K562 (cell line): ENCODE results near the gene ATRIP. TPM values are rescaled to one million over a fixed set of nuclear protein-coding genes. Genes with fewer than 3 reads are reported as not detected.

Source experiments
- ATAC-seq: fragments of 200-7000 bp; cut with Tn5 transposase; 3 replicates; pipeline ENCODE4 v1.9.1; 2020; ENCODE audit warnings: moderate library complexity
- BruUV-seq: library from RNA; stranded (reverse); fragments of 400-500 nt; replicated peaks from 2 replicates; lab custom pipeline; 2021; lab: Mats Ljungman, UMichigan
- CTCF ChIA-PET: fragments of 300-600 bp; formaldehyde crosslinking; extraction: SDS; loops from one replicate; lab custom pipeline; 2021; ENCODE audit warnings: low intra/inter-chr PET ratio; lab: Yijun Ruan, JAX
- POLR2A ChIA-PET: fragments of 300-600, 350-650 bp; sonication (Branson Sonifier 250); formaldehyde crosslinking; extraction: SDS; loops from one replicate; lab custom pipeline; 2021; ENCODE audit warnings: antibody characterized with exemption, inconsistent platforms; lab: Yijun Ruan, JAX
- DNase-seq, 4 experiments: peaks; one replicate each; pipeline versions ENCODE4 v3.0.0 to v3.0.0-alpha.2; 2011 to 2018; ENCODE audit warnings: low spot score in 3 of 4, mixed read lengths in 3 of 4; ENCODE audit errors: extremely low read depth in 1 of 4
- FAIRE-seq: peaks from 2 replicates; lab custom pipeline; 2011; peaks lifted over from hg19 to GRCh38; lab: Jason Lieb, UNC
- H2AFZ ChIP-seq: 2 replicates; pipeline ENCODE4 v1.6.0; 2011; ENCODE audit warnings: low read depth, low read length, control low read depth, inconsistent platforms
- H3K27ac ChIP-seq: fragments of 200-600 bp; 3 replicates; pipeline ENCODE4 v1.8.0; 2011; ENCODE audit warnings: low read depth, mild to moderate bottlenecking, control low read depth, inconsistent platforms, low read length, moderate library complexity, mixed read lengths; ENCODE audit errors: extremely low read depth
- H3K27me3 ChIP-seq, 2 experiments: fragments of 300-600 bp in 1 of 2; 2 replicates in 1 of 2; 3 replicates in 1 of 2; pipeline versions ENCODE4 v1.6.0 to v1.8.0; 2011; ENCODE audit warnings: inconsistent platforms in 2 of 2, low read length in 2 of 2, mild to moderate bottlenecking in 1 of 2, mixed read lengths in 1 of 2, moderate library complexity in 1 of 2; ENCODE audit not compliant: control insufficient read depth in 2 of 2, insufficient read depth in 2 of 2
- H3K36me3 ChIP-seq: fragments of 300-600 bp; 3 replicates; pipeline ENCODE4 v1.8.0; 2011; ENCODE audit warnings: mild to moderate bottlenecking, low read length, inconsistent platforms; ENCODE audit not compliant: control insufficient read depth, insufficient read depth
- H3K4me1 ChIP-seq, 2 experiments: fragments of 200-600 bp in 1 of 2; replicated peaks in 1 of 2; 2 replicates in 1 of 2; 3 replicates in 1 of 2; pipeline versions ENCODE4 v1.5.1 to v1.8.0; 2011; ENCODE audit warnings: inconsistent platforms in 2 of 2, low read length in 2 of 2, mild to moderate bottlenecking in 1 of 2, mixed read lengths in 1 of 2, moderate library complexity in 1 of 2; ENCODE audit not compliant: control insufficient read depth in 2 of 2, insufficient read depth in 2 of 2
- H3K4me2 ChIP-seq: 2 replicates; pipeline ENCODE4 v1.6.1; 2011; ENCODE audit warnings: low read length, control low read depth, inconsistent platforms, mixed read lengths; ENCODE audit not compliant: insufficient read depth
- H3K4me3 ChIP-seq: fragments of 200-600 bp; sonication (generic), shearing (Covaris generic); 2 replicates; pipeline ENCODE4 v1.5.1; 2016; ENCODE audit warnings: control low read depth, inconsistent platforms
- H3K79me2 ChIP-seq: fragments of 200-600 bp; 3 replicates; pipeline ENCODE4 v1.8.0; 2011; ENCODE audit warnings: low read length, inconsistent platforms; ENCODE audit not compliant: control insufficient read depth, insufficient read depth
- H3K9ac ChIP-seq, 2 experiments: 2 replicates each; pipeline versions ENCODE4 v1.6.0 to v1.6.1; 2011; ENCODE audit warnings: low read depth in 2 of 2, low read length in 2 of 2, control low read depth in 1 of 2, inconsistent platforms in 1 of 2, mild to moderate bottlenecking in 1 of 2, mixed read lengths in 1 of 2; ENCODE audit not compliant: insufficient read depth in 1 of 2
- H3K9me1 ChIP-seq: one replicate; pipeline ENCODE4 v1.6.0; 2011; ENCODE audit warnings: inconsistent platforms, mild to moderate bottlenecking, low read length, moderate library complexity; ENCODE audit not compliant: control insufficient read depth, insufficient read depth
- H3K9me3 ChIP-seq: replicated peaks from 2 replicates; pipeline ENCODE4 v1.5.1; 2011; ENCODE audit warnings: low read depth, low read length, inconsistent platforms; ENCODE audit not compliant: control insufficient read depth, insufficient read depth
- H4K20me1 ChIP-seq: replicated peaks from 2 replicates; pipeline ENCODE4 v1.6.1; 2011; ENCODE audit warnings: low read length, inconsistent platforms, mixed read lengths; ENCODE audit not compliant: control insufficient read depth, insufficient read depth
- ARNT ChIP-seq, 2 experiments: fragments of 450-650 bp; IDR thresholded peaks; 2 replicates each; pipeline ENCODE4 v1.6.1; 2016; ENCODE audit warnings: mild to moderate bottlenecking in 1 of 2
- FOS ChIP-seq: IDR thresholded peaks from 3 replicates; pipeline ENCODE4 v1.6.1; 2011; ENCODE audit not compliant: insufficient read length; ENCODE audit errors: extremely low read depth
- HDAC2 ChIP-seq: fragments of 450-650 bp; IDR thresholded peaks from 2 replicates; pipeline ENCODE4 v1.6.1; 2016; ENCODE audit warnings: mild to moderate bottlenecking
- NFXL1 ChIP-seq: fragments of 450-650 bp; formaldehyde crosslinking; IDR thresholded peaks from 2 replicates; pipeline ENCODE4 v1.4.0; 2021; ENCODE audit warnings: mild to moderate bottlenecking
- POLR3G ChIP-seq: IDR thresholded peaks from 2 replicates; pipeline ENCODE4 v1.6.1; 2011; ENCODE audit not compliant: insufficient read length, insufficient replicate concordance; ENCODE audit errors: extremely low read depth
- RCOR1 ChIP-seq, 2 experiments: IDR thresholded peaks; 2 replicates each; pipeline ENCODE4 v1.6.1; 2012; ENCODE audit warnings: low read depth in 2 of 2, low read length in 2 of 2, borderline replicate concordance in 1 of 2, improper control_type of control experiment in 1 of 2
- SOX6 ChIP-seq: fragments of 450-650 bp; IDR thresholded peaks from 2 replicates; pipeline ENCODE4 v1.6.1; 2014; ENCODE audit warnings: mild to moderate bottlenecking
- ZNF3 ChIP-seq: fragments of 250-450 bp; sonication (Bioruptor Pico); IDR thresholded peaks from 2 replicates; pipeline ENCODE4 v1.5.0; 2021; ENCODE audit warnings: mild to moderate bottlenecking, moderate library complexity
- WGBS: fragments of 100-300 bp; shearing (Covaris generic); methylation state at CpG from one replicate; pipeline ENCODE4 v1.1.6; 2016; ENCODE audit warnings: low coverage, mixed read lengths; ENCODE audit not compliant: insufficient coverage; ENCODE audit errors: missing lambda C conversion rate; 5-methylcytosine and 5-hydroxymethylcytosine counted together
- in situ Hi-C: fragments of 300-500 bp; cut with MboI; formaldehyde crosslinking; loops from 4 replicates; pipeline ENCODE4 v1.15.0; 2018; ENCODE audit warnings: inconsistent platforms, mixed read lengths
- intact Hi-C: fragments of 100-400 bp; cut with micrococcal nuclease; formaldehyde crosslinking; loops from 2 replicates; pipeline ENCODE4 v1.14.2; 2022
- polyA plus RNA-seq, 8 experiments: library from polyadenylated mRNA; depleted of rRNA in 4 of 8; stranded (reverse) in 5 of 8; unstranded in 3 of 8; fragments of >200 nt; fragmentation: Nextera tagmentation in 2 of 8; fragmentation: Illumina TruSeq in 1 of 8; extraction: Ambion mirVana in 2 of 8; extraction: Trizol in 1 of 8; gene quantifications; 2 replicates each; pipeline versions ENCODE4 v1.2.1 to v1.2.3, GENCODE V29; 2011 to 2014; ENCODE audit warnings: inconsistent platforms in 1 of 8, missing spikeins in 1 of 8
- total RNA-seq, 7 experiments: library from RNA; depleted of rRNA in 6 of 7; stranded (reverse); fragments of >200 nt in 6 of 7; fragmentation: Illumina TruSeq in 2 of 7; extraction: Trizol in 2 of 7; gene quantifications; 2 replicates each; pipeline versions ENCODE4 v1.2.1 to v1.2.3, GENCODE V29; 2011 to 2021; ENCODE audit warnings: low replicate concordance in 1 of 7
- TF ChIP-seq, protein P1 (sequence below): fragments of 450-650 bp; IDR thresholded peaks from one replicate; pipeline ENCODE4 v1.6.1; 2018; ENCODE audit warnings: mild to moderate bottlenecking, moderate library complexity; ENCODE audit not compliant: partially characterized antibody
- TF ChIP-seq, protein P2 (sequence below): sonication (generic); formaldehyde crosslinking; IDR thresholded peaks from 2 replicates; pipeline ENCODE4 v1.8.0; 2022; ENCODE audit warnings: missing genetic modification reagents, mild to moderate bottlenecking, borderline replicate concordance
- TF ChIP-seq, protein P3 (sequence below): fragments of 250-450 bp; sonication (Bioruptor Pico); IDR thresholded peaks from 2 replicates; pipeline ENCODE4 v1.5.1; 2021; ENCODE audit warnings: mild to moderate bottlenecking

Gene ATRIP
- total and polyA plus RNA-seq, 9 of the 15 experiments (the other 6 are each of a cell fraction or from before 2014, with no cell fraction given) = 1.7 to 15.7 (median 10.5) TPM

DNA sequence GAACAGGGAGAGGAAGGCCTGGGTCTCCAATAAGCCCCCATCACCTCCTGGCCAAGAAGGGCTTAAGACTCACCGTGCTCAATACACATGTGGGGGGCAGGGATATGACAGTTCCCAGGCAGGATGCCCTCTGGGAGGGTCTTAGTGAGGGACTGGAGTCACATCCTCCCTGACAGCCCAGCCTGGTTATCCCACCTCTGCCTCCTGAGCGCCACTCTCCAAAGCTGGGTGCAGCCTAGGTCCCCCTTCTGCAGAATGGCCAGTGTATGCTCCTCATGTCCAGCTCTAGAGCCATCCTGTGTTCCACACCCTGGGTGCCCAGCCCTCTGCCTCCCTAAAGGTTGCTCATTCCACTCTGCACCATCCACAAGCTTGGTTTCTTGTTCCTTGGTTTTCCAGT, 58.6 kb downstream of the ATRIP start:
- ATAC-seq (no peak), FAIRE-seq (no peak), DNase-seq (no peak)
- H3K9me3 ChIP-seq = no peaks in the 10 kb centered on the region
- BruUV-seq = no TSS peak
- CTCF ChIA-PET = no interaction called here
- H3K9ac ChIP-seq = no peak overlapping the region
- TF ChIP-seq ARNT (IDR thresholded peaks at IDR 0.05) = no peak
- TF ChIP-seq, protein P1, sequence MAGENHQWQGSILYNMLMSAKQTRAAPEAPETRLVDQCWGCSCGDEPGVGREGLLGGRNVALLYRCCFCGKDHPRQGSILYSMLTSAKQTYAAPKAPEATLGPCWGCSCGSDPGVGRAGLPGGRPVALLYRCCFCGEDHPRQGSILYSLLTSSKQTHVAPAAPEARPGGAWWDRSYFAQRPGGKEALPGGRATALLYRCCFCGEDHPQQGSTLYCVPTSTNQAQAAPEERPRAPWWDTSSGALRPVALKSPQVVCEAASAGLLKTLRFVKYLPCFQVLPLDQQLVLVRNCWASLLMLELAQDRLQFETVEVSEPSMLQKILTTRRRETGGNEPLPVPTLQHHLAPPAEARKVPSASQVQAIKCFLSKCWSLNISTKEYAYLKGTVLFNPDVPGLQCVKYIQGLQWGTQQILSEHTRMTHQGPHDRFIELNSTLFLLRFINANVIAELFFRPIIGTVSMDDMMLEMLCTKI = no peak
- TF ChIP-seq ZNF3 (CRISPR knock-in tag) = no peak
- no peak for TF ChIP-seq POLR3G
- TF ChIP-seq, protein P2, sequence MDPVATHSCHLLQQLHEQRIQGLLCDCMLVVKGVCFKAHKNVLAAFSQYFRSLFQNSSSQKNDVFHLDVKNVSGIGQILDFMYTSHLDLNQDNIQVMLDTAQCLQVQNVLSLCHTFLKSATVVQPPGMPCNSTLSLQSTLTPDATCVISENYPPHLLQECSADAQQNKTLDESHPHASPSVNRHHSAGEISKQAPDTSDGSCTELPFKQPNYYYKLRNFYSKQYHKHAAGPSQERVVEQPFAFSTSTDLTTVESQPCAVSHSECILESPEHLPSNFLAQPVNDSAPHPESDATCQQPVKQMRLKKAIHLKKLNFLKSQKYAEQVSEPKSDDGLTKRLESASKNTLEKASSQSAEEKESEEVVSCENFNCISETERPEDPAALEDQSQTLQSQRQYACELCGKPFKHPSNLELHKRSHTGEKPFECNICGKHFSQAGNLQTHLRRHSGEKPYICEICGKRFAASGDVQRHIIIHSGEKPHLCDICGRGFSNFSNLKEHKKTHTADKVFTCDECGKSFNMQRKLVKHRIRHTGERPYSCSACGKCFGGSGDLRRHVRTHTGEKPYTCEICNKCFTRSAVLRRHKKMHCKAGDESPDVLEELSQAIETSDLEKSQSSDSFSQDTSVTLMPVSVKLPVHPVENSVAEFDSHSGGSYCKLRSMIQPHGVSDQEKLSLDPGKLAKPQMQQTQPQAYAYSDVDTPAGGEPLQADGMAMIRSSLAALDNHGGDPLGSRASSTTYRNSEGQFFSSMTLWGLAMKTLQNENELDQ (CRISPR knock-in tag) = no peak
- TF ChIP-seq, protein P3, sequence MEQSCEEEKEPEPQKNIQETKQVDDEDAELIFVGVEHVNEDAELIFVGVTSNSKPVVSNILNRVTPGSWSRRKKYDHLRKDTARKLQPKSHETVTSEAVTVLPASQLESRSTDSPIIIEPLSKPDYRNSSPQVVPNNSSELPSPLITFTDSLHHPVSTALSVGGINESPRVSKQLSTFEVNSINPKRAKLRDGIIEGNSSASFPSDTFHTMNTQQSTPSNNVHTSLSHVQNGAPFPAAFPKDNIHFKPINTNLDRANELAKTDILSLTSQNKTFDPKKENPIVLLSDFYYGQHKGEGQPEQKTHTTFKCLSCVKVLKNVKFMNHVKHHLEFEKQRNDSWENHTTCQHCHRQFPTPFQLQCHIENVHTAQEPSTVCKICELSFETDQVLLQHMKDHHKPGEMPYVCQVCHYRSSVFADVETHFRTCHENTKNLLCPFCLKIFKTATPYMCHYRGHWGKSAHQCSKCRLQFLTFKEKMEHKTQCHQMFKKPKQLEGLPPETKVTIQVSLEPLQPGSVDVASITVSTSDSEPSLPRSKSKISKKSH (CRISPR knock-in tag) = no peak
- TF ChIP-seq HDAC2 = no peak
- no peak for TF ChIP-seq SOX6
- no peak for TF ChIP-seq NFXL1
- no peak for TF ChIP-seq RCOR1 (IDR thresholded peaks at IDR 0.05; ENCODE audit: borderline replicate concordance in 1 of 2, low read depth in 2 of 2, low read length in 2 of 2)
- no peak for TF ChIP-seq FOS
- WGBS = 48% methylated on average over 2 of the region's 2 CpGs
- no peaks in the 10 kb centered on the region for H3K36me3 ChIP-seq
- no peak overlapping the region for H3K4me3 ChIP-seq
- H2AFZ ChIP-seq = no peak overlapping the region
- POLR2A ChIA-PET = interaction anchor here (0.6 kb wide), 1 partner anchor 15 kb away, joined by 4 read pairs; no protein-coding TSS in a partner anchor
- H4K20me1 ChIP-seq = no peaks in the 10 kb centered on the region
- peaks cover 6 to 35% of the 10 kb centered on the region in 2 experiments; a peak in 4 of 5 replicates for H3K4me1 ChIP-seq
- in situ Hi-C loops (no loop called here), intact Hi-C loops (loop anchor here (10.0 kb wide), 1 partner anchor 100 kb away; no protein-coding TSS in a partner anchor)
- no peak overlapping the region for H3K27ac ChIP-seq
- no peaks in the 10 kb centered on the region for H3K9me1 ChIP-seq
- H3K79me2 ChIP-seq = no peaks in the 10 kb centered on the region
- H3K4me2 ChIP-seq = no peak overlapping the region
- H3K27me3 ChIP-seq = no peaks in the 10 kb centered on the region
